GM19328 (cell line): ENCODE data around the gene ARRB1.
"Not testable (repeated sequence)": the region's sequence is repeated elsewhere in the genome, so short reads cannot be mapped to it uniquely, and the experiment has no call there.

Experiments
- ATAC-seq: cut with Tn5 transposase; IDR thresholded peaks from one replicate; pipeline ENCODE4 v1.9.1; 2021; ENCODE audit warnings: mild to moderate bottlenecking, moderate library complexity; ENCODE audit not compliant: unreplicated experiment

The ARRB1 gene

DNA sequence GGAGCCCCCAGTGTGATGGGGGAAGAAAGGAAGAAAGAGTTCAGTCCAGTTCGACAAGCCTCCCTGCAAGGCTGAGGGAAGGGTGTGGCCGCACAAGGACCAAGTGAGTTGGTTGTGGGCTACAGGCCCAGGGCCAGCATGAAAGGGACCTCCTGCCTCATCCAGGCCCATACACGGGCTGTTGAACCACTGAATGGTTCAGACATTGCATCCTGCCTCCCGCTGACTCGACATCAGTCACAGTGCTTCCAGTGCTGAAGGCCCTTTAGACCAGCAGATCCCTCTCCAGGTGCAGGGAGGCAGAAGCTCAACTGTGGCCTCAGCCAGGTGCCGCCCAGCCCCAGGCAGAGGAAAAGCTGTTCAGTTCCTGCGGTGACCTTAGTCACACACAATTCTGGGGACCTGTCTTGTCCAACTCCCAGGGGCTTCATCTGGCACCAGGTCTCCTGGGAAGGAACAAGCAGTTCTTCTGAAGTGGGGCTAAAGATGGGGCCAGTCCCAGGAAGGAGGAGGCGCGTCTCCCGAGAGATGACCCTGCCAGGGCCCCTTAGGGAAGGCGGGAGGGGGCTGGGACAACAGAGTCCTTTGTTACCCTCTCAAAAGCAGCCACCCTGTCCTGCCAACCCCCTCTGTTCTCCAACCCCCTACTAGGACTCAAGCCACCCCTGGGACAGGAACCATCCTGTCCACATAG lies 6.6 kb downstream of the ARRB1 start:
- ATAC-seq: no peak

DNA sequence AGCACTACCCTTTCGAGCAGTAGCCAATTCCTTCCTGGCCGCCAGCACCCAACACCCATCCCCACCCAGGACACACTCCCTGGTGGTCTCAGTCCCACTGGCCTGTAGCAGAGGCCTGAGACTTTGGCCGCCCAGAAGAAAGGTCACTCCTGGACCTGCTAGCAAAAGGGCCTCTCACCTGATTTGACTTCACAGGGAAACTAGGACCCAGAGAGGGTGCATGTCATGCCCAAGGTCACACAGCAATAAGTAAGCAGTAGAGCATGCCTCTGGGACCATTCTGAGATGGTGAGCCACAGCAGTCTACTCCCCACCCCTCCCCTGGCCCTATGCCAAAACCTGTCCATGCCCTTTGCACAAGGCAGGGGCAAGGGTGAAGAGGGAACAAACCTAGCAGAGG lies 7.3 kb downstream of the ARRB1 start:
- ATAC-seq: no peak

DNA sequence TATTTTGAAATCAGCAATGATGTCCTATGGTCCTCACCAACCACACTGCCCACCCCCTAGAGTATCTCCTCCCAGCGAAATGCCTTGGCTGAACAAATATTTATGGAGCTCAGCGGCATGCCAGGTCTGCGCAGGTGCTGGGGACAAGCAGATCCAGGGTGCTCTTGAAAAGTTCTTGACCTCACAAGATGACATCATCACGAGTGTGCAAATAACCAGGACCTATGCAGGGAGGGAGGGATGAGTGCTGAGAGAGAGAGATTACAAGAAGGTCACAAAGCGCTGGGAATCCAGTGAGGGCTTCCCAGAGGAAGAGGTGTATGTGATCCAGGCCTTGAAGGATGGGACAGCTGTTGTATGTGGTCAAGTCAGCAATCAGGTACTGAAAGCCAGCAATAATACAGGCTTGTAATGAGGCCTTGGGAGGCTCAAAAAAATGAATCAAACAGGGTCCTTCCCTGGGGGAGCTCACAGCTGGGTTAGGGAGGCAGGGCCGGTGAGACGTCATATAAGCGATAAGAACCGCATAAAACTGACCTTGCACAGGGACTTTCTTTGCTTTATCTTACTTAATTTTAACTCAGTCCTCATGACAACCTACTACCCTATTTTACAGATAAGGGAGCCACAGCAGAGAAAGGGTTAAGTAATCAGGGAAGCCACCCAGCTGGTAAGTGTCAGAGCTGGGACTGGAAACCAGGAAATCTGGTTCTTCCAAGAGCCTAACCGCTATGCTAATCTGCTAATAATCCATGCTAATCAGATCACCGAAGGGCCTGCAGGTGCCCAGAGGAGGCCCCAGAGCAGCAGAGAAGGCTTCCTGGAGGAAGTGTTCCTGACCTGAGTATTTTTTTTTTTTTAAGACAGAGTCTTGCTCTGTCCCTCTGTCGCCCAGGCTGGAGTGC lies 8.2 kb downstream of the ARRB1 start:
- ATAC-seq: no peak

DNA sequence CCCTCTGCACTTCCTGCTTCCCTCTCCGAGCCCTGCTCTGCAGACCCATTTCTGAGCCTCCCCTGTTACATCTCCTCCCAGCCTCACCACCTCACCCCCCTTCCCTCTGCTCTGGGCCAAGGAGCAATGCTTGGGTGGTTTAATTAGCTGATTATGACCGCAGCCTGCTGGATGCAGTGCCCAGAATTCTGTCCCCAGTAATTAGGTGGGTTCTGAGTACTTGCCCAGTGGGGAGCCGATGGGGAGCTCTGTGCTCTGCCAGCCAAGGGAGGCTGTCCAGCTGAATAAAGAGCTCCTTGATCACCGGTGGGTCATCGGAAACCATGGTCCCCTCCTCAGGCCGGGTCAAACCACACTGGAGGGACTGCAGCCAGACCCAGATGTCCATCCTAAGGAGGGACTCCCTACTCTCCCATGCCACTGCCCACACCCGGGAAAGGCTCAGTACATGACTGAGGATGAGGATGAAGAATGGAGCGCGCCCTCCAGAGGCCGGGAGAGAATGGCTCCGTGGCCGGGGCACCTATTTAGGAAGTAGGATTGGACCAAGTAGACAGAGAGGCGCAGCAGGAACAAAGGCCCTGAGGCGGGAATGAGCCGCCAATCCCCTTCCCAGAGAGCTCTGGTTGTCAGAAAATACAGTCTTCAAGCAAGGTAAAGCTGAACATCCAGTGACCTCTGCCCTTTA lies 9.1 kb downstream of the ARRB1 start:
- no peak for ATAC-seq

DNA sequence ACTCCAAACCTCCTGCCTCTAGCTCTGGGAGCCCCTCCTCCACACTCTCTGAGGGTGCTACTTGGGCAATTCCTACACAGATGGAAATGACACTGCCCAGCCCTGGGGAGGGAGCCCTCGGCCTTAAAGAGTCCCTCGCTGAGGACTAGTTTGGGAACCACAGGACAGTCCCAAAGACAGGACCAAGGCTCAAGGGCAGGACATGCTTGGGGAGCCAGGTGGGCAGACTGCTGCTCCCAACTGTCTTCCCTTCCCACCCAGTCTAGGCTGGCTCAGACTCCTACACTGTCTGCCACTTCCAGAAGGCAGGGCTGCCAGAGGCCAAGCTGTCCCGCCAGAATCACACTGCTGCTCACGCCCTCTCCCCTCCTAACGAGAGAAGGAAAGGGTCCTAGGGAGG lies 9.8 kb downstream of the ARRB1 start:
- ATAC-seq: no peak

DNA sequence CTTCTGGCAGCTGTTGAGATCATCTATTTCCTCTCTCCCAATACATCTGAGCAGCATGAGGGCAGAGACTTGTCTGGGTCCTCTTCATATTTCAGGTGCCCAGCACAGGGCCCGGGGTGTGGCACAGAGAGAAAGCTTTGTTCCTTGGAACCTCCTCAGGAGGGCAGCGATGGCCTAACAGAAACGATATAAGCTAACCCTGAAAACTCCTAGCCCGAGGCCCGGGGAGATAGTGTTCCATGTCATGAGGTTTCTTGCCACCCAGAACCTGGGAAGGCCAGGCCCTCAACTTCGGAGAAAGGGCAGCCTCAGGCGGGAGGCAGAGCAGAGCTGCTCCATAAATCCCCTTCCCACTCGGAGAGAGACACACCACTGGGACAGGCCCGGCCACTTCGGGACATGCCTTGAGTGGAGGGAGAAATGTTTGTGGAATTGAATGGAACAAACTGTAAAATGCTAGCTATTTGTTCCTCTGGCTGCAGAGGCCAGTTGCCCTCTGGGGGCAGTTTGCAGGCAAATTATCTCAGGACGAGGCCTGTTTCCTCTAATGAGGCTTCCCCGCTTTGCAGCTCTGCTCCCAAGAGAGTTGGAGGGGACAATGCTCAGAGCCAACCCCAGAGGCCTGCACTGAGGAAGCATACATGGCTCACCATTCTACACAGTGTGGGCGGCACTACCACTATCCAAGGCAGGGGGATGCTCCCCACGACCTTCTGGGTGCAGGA lies 11.6 kb downstream of the ARRB1 start:
- no peak for ATAC-seq

DNA sequence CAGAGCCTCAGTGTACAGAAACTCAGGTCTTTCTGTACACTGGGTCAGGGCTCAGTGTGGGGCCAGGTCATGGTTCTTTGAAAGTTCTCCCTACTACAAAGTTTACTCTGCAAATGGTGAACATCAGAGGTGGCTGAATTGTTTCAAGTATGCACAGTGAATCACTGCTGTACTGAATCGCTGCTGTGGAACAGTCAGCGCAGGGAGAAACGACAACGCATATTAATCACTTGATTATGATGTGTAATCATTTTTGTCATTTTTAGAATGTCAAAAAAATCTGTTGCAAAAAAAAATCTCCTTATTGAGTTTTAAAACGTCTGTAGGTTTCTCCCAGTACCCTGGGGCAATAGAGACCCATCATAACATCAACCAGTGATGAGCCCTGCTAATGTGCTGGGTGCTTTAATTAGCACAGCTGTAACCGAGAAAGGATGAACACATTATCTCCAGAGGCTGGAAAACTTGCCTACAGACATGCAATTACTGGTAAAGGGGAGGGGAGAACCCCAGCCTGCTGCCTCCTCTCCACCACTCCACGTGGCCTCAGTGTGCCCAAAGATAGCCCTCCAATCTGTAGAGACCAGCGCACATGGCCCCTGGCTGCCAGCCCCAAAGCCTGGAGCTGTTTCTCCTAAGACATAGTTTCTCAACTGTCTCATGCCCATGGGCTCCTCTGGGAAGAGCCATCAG lies 12.8 kb downstream of the ARRB1 start:
- ATAC-seq: no peak

DNA sequence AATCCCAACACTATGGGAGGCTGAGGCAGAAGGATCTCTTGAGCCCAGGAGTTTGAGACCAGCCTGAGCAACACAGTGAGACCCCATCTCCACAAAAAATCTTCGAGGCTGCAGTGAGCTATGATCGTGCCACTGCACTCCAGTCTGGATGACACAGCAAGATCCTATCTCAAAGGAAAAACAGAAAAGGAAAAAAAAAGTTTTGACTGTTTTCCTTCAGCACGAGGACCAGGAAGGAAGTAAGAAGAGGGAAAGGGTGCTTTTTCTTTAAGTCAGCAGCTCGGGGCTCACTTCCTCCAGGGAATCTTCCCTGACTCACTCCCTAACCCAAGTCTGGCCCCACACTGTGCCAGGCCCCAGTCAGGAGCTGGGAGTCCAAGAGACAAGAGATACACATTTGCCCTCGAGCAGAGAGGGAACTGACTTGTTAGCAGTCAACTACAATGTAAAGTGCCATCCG lies 14.2 kb downstream of the ARRB1 start:
- ATAC-seq: no peak

DNA sequence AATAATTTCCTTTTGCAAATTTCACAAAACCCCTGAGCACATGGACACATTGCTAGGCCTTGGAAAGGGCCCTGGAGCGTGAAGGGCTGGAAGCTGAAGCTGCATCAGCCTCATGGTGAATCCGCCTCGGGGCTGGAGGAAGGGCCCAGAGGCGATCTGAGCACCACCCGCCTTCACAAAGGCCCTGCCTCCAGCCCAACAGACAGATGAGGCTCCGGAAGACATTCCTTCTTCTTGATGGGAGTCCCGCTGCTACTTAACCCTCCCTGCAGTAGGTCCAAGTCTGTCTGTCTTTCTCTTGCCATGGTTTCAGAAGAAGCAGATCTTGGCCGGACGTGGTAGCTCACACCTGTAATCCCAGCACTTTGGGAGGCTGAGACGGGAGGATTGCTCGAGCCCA lies 16.5 kb downstream of the ARRB1 start:
- no peak for ATAC-seq

DNA sequence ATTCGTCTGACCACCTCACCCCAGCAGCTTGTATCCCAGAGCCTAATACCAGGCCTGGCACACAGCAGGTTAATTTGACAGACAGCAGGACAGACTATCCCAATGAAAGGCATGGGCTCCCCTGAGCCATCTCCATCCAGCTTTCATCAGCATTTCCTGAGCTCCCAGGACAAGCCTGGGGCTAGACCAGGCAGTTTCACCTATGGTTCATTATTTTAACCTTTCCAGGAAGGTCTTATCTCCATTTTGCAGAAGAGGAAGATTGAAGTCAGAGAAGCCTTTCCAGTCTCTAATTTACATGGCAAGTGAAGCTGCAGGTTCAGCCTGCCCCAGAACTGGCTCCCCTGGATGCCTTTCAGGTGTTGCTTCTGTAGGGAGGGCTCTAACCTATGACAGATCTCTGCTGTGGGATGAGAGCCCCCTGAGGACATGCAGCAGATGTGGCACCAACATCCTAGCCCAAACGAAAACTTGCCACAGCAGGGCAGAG lies 17.0 kb downstream of the ARRB1 start:
- no peak for ATAC-seq

DNA sequence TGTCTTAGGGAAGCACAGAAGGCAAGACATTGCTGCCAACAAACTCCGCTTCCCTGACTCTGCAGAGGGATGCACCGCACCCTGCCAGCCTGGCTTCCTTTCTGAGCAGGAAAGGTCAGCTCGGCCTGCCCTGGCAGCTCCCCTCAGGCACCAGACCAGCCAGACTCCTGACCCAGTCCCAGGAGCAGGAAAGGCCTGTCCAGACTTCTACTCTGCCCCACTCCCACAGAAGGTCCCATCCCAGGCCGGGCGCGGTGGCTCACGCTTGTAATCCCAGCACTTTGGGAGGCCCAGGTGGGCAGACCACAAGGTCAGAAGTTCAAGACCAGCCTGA lies 17.7 kb downstream of the ARRB1 start:
- ATAC-seq: no peak

DNA sequence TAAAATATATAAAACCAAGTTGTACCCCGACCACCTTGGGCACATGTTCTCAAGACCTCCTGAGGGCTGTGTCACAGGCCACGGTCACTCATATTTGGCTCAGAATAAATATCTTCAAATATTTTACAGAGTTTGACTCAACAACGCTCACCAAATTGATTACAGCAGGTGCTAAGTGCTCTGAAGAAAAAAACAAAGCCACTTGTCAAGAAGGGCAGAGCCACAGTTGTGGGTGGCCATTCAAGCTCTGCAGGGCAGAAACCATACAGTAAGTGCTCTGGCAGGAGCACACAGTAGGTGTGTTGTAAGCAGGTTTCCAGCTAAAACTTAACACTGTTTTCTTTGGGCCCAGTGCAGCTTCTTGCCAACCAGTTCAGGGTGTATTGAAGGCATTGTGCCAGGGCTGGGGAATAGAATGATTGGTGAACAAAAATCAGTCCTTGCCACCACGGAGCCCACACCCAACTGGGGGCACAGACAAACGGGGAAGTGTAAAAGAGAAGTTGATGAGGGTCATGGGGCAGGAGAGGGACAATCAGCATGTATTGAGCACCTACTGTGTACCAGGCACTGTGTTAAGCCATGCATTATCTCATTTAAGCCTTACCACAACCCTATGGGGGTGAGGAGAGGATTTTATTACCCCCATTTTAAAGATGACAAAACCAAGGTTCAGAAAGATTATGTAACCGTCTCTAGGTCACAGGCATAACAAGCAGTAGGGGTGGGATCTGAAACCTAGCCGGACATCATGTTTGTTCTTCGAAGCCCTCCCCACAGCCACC lies 18.2 kb downstream of the ARRB1 start:
- no peak for ATAC-seq

DNA sequence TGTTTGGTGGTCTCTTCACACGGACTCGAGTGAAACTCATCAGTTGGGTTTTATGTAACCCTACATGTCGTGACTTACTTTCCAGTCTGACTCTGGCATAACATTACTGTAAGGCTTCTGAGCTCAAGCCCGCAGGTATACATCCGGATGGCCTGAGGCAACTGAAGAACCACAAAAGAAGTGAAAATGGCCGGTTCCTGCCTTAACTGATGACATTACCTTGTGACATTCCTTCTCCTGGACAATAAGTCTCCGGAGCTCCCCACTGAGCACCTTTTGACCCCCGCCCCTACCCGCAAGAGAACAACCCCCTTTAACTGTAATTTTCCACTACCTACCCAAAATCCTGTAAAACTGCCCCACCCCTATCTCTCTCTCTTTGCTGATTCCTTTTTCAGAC lies 19.7 kb downstream of the ARRB1 start:
- not testable (repeated sequence) for ATAC-seq

DNA sequence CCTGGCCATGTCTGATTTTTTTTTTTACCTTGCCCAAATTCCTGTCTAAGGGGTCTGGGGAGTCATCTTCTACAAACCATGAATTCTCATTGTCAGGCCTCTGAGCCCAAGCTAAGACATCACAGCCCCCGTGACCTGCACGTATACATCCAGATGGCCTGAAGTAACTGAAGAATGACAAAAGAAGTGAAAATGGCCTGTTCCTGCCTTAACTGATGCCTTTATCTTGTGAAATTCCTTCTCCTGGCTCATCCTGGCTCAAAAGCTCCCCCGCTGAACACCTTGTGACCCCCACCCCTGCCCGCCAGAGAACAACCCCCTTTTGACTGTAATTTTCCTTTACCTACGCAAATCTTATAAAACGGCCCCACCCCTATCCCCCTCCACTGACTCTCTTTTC lies 20.2 kb downstream of the ARRB1 start:
- ATAC-seq: not testable (repeated sequence)

DNA sequence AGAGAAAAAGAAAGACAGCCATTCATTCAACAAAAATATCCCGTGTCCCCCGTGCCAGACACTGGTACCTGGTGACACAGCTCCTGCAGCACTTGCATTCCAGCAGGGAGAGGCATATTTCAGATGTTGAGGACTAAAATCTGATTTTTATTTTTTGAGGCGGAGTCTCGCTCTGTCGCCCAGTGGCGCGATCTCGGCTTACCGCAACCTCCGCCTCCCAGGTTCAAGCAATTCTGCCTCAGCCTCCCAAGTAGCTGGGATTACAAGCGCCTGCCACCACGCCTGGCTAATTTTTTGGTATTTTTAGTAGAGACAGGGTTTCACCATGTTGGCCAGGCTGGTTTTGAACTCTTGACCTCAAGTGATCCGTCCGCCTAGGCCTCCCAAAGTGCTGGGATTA lies 20.6 kb downstream of the ARRB1 start:
- ATAC-seq: not testable (repeated sequence)

DNA sequence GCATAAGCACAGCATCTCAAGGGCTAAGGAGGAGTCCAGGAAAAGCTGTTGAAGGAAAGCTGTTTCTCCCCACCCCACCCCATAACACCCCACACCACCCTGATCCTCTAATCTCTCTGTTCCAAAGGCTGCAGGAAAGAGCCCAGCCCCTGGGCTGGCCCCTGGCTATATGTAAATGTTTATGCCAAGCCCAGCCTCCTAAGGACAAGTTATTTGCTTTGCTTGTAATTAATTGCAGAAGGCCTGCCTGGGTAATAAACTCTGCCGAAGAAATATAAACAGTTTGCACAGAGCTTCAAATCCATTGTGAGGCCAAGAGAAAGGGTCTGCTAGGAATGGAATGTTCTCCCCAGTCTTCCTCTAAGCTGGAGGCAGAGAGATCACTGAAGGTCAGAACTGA lies 21.2 kb downstream of the ARRB1 start:
- no peak for ATAC-seq

DNA sequence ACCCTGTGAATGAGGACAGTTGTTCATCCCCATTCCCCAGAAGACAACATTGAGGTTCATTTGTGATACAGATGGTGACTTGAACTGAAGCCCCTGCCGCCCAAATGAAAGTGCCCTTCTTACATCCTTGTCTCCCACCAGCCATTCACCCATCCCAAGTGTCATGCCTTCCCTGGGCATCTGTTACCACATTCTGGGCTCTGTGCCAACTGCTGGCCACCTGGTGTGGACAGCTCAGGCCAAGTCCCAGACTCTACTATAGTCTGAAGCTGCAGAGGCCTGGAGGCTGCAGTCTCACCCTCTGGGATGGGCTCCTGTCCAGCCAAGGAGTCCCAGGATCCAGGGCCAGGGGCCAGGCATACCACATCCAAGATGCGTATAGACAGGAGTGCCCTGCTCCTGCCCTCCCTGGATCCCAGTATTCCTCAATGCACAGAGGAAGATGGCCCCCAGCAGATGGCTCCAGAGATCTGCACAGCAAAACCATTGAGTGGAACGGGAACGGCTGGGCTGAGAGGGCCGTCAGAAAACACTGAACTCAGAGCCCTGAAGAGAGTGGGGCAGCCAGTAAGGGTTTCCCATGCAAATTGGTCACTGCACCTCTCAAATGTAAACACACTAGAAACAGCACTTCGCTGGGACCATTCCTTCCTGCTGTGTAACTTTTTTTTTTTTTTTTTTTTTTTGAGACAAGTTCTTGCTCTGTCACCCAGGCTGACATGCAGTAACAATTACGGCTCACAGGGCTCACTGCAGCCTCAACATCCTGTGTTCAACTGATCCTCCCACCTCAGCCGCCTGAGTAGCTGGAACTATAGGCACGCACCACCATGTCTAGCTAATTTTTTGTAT lies 22.8 kb downstream of the ARRB1 start:
- no peak for ATAC-seq

DNA sequence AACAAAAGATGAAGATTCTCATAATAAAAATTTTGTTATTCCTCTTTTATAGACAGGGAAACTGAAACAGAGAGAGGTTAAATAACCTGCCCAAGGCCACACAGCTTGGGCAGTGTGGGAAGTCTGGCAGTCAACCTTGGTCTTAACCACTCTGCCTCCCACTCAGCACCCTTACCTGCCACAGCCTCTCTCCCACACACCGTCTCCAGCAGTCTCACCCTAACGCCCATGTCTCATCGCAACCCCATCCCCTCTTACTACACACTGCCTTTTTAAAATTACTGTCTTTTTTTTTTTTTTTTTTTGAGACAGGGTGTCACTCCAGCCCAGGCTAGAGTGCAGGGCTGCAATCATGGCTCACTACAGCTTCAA lies 25.0 kb downstream of the ARRB1 start:
- no peak for ATAC-seq
